ENCODE data around the gene ZFPM1. TPM values are rescaled to one million over a fixed set of nuclear protein-coding genes. Genes with fewer than 3 reads are reported as not detected.
A peak's percentile ranks its signal among the peaks of the same experiment; 100 is the strongest.

ZFPM1 gene
- total RNA-seq, 4 donors from 2014 or later: 0.31 to 0.71 (median 0.56) TPM

DNA sequence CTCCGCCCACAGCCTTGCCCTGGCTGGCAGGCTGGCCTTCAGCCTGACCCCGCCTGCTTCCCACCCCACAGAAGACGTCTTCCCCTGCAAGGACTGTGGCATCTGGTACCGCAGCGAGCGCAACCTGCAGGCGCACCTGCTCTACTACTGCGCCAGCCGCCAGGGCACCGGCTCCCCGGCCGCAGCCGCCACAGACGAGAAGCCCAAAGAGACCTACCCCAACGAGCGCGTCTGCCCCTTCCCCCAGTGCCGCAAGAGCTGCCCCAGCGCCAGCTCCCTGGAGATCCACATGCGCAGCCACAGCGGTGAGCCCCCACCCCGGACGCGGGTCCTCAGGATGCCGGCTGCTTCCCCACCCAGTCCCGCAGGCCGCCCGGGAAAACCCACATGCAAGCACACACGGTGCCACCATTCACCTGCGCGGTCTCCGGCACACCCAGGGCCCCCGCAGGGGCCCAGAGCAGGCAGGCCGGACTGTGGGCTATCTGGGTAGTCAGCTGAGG lies 78.9 kb downstream of the ZFPM1 start:
- in situ Hi-C loops (cut with MboI; ENCODE audit: low sequenced_read_pairs in 4 of 4): no loop called here
- no peak for ATAC-seq

DNA sequence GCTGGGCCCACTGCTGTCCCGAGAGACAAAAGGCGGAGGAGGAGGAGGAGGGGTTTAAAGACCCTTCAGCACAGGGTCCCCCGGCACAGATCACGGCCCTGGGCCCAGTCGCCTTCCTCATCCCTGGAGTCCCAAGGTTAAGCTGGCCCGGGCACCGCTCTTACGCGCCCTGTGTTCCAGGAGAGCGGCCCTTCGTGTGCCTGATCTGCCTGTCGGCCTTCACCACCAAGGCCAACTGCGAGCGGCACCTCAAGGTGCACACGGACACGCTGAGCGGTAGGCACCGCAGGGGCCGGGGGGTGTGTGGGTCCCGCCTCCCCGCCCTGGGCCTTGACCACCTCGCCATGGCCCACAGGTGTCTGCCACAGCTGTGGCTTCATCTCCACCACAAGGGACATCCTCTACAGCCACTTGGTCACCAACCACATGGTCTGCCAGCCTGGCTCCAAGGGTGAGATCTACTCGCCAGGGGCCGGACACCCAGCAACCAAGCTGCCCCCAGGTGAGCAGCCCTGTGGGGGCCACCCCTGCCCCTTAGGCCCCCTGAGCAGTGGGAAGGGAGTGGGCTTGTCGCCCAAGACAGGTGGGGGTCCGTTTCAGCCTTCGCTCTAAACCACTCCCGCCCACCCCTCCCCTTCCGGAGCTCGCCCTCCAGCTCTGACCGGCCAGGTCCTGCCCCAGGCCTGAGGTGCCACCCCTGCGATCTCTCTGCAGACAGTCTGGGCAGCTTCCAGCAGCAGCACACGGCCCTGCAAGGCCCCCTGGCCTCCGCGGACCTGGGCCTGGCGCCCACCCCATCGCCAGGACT lies 79.6 kb downstream of the ZFPM1 start:
- intact Hi-C loops (cut with DNase I; ENCODE audit: low total_unique reads): loop anchor here (5.0 kb wide), 1 partner anchor 140 kb away; no protein-coding TSS in a partner anchor
- H3K4me1 ChIP-seq: peaks cover 7 to 25% of the 10 kb centered on the region in 2 donors
- in situ Hi-C loops (cut with MboI; ENCODE audit: low sequenced_read_pairs in 4 of 4): no loop called here
- H3K36me3 ChIP-seq: no peaks in the 10 kb centered on the region
- no peaks in the 10 kb centered on the region for H3K9me3 ChIP-seq
- H3K27ac ChIP-seq: no peak overlapping the region
- no peaks in the 10 kb centered on the region for H3K27me3 ChIP-seq
- peak overlapping the region; percentile 47 to 63 (median 56) for H3K4me3 ChIP-seq
- ATAC-seq (no peak), DNase-seq (no peak)
- TF ChIP-seq POLR2A (IDR thresholded peaks at IDR 0.05): no peak
- TF ChIP-seq, protein P1, sequence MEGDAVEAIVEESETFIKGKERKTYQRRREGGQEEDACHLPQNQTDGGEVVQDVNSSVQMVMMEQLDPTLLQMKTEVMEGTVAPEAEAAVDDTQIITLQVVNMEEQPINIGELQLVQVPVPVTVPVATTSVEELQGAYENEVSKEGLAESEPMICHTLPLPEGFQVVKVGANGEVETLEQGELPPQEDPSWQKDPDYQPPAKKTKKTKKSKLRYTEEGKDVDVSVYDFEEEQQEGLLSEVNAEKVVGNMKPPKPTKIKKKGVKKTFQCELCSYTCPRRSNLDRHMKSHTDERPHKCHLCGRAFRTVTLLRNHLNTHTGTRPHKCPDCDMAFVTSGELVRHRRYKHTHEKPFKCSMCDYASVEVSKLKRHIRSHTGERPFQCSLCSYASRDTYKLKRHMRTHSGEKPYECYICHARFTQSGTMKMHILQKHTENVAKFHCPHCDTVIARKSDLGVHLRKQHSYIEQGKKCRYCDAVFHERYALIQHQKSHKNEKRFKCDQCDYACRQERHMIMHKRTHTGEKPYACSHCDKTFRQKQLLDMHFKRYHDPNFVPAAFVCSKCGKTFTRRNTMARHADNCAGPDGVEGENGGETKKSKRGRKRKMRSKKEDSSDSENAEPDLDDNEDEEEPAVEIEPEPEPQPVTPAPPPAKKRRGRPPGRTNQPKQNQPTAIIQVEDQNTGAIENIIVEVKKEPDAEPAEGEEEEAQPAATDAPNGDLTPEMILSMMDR (IDR thresholded peaks at IDR 0.05 in 4 of 5, conservative IDR thresholded peaks at IDR 0.05 in 1 of 5): no peak

More for the DNA sequence above, 78.9 kb downstream of the ZFPM1 start:
- H3K4me3 ChIP-seq: no peak overlapping the region
- H3K9me3 ChIP-seq: no peaks in the 10 kb centered on the region
- TF ChIP-seq, protein P1 (IDR thresholded peaks at IDR 0.05 in 4 of 5, conservative IDR thresholded peaks at IDR 0.05 in 1 of 5): no peak
- no peak for TF ChIP-seq POLR2A (IDR thresholded peaks at IDR 0.05)
- intact Hi-C loops (cut with DNase I; ENCODE audit: low total_unique reads): loop anchor here (5.0 kb wide), 1 partner anchor 140 kb away; no protein-coding TSS in a partner anchor
- no peaks in the 10 kb centered on the region for H3K27me3 ChIP-seq
- H3K27ac ChIP-seq: no peak overlapping the region
- no peaks in the 10 kb centered on the region for H3K36me3 ChIP-seq
- H3K4me1 ChIP-seq: peaks cover 11 to 30% of the 10 kb centered on the region in 2 donors
- DNase-seq: no peak

DNA sequence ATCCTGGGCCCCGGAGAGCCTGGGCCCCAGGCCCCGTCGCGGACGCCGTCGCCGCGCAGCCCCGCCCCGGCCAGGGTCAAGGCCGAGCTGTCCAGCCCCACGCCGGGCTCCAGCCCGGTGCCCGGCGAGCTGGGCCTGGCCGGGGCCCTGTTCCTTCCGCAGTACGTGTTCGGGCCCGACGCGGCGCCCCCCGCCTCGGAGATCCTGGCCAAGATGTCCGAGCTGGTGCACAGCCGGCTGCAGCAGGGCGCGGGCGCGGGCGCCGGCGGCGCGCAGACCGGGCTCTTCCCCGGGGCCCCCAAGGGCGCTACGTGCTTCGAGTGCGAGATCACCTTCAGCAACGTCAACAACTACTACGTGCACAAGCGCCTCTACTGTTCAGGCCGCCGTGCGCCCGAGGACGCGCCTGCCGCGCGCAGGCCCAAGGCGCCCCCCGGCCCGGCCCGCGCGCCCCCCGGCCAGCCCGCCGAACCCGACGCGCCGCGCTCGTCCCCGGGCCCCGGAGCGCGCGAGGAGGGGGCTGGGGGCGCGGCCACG lies 80.4 kb downstream of the ZFPM1 start:
- ATAC-seq (peak; percentile 22 to 44), DNase-seq (no peak)
- H3K36me3 ChIP-seq: no peaks in the 10 kb centered on the region
- H3K27me3 ChIP-seq: no peaks in the 10 kb centered on the region
- intact Hi-C loops (cut with DNase I; ENCODE audit: low total_unique reads): loop anchor here (5.0 kb wide), 1 partner anchor 141 kb away; no protein-coding TSS in a partner anchor
- peak overlapping the region; percentile 47 to 63 (median 56) for H3K4me3 ChIP-seq
- TF ChIP-seq, protein P1 (IDR thresholded peaks at IDR 0.05 in 4 of 5, conservative IDR thresholded peaks at IDR 0.05 in 1 of 5): no peak
- no peak for TF ChIP-seq POLR2A (IDR thresholded peaks at IDR 0.05)
- no peaks in the 10 kb centered on the region for H3K9me3 ChIP-seq
- peaks cover 7 to 25% of the 10 kb centered on the region in 2 donors for H3K4me1 ChIP-seq
- in situ Hi-C loops (cut with MboI; ENCODE audit: low sequenced_read_pairs in 4 of 4): no loop called here
- no peak overlapping the region for H3K27ac ChIP-seq

DNA sequence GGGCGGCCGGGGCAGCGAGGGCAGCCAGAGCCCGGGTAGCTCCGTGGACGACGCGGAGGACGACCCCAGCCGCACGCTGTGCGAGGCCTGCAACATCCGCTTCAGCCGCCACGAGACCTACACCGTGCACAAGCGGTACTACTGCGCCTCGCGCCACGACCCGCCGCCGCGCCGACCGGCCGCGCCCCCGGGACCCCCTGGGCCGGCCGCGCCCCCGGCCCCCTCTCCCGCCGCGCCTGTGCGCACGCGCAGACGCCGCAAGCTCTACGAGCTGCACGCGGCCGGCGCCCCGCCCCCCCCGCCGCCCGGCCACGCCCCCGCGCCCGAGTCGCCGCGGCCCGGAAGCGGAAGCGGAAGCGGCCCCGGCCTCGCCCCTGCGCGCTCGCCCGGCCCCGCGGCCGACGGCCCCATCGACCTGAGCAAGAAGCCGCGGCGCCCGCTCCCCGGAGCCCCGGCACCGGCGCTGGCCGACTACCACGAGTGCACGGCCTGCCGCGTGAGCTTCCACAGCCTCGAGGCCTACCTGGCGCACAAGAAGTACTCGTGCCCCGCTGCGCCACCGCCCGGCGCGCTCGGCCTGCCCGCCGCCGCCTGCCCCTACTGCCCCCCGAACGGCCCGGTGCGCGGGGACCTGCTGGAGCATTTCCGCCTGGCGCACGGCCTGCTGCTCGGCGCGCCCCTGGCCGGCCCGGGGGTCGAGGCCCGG lies 81.0 kb downstream of the ZFPM1 start:
- intact Hi-C loops (cut with DNase I; ENCODE audit: low total_unique reads): loop anchor here (1.0 to 5.0 kb wide), 3 partner anchors 37 to 583 kb away; partner anchors contain the start of genes BANP and ZC3H18
- Histone ChIP-seq H3K9me3 (no peaks in the 10 kb centered on the region), H3K27me3 (peaks cover 0 to 2% (median 1%) of the 10 kb centered on the region in 3 donors), H3K27ac (peak overlapping the region; percentile 62 to 88 (median 84)), H3K36me3 (no peaks in the 10 kb centered on the region), H3K4me3 (peak overlapping the region; percentile 45 to 79 (median 66)), H3K4me1 (peaks cover 7 to 25% of the 10 kb centered on the region in 2 donors)
- TF ChIP-seq POLR2A (IDR thresholded peaks at IDR 0.05): peak; percentile 68 to 80
- TF ChIP-seq, protein P1 (IDR thresholded peaks at IDR 0.05 in 4 of 5, conservative IDR thresholded peaks at IDR 0.05 in 1 of 5): peak in 1 of 5 experiments; percentile 19
- ATAC-seq (peak; percentile 90), DNase-seq (peak; percentile 42 to 67)
- in situ Hi-C loops (cut with MboI; ENCODE audit: low sequenced_read_pairs in 4 of 4): no loop called here
